LNCaP clone FGC (cell line): ENCODE results near the gene SERPINB2.

Experiments
- DNase-seq: peaks from one replicate; pipeline ENCODE4 v3.0.0-alpha.2; 2011; ENCODE audit warnings: low read depth
- H3K4me3 ChIP-seq: 2 replicates; pipeline ENCODE4 v1.5.1; 2011; ENCODE audit warnings: mild to moderate bottlenecking, low read depth, low read length, control low read depth
- CTCF ChIP-seq: IDR thresholded peaks from 2 replicates; pipeline ENCODE4 v1.5.1; 2012; ENCODE audit warnings: mild to moderate bottlenecking; ENCODE audit not compliant: control insufficient read depth, insufficient read depth; ENCODE audit errors: extremely low read depth

Gene SERPINB2

GRCh38 chr18:63871836-63872235 lies 15.7 kb upstream of the SERPINB2 start:
- no peak overlapping the region for H3K4me3 ChIP-seq
- DNase-seq = no peak
- TF ChIP-seq CTCF = no peak

GRCh38 chr18:63872586-63872985 lies 14.9 kb upstream of the SERPINB2 start:
- DNase-seq = no peak
- TF ChIP-seq CTCF = no peak
- no peak overlapping the region for H3K4me3 ChIP-seq

- no peak for TF ChIP-seq CTCF
- H3K4me3 ChIP-seq = no peak overlapping the region
- DNase-seq = no peak
Measured at GRCh38 chr18:63878343-63878742, 9.2 kb upstream of the SERPINB2 start.

GRCh38 chr18:63878925-63879324 lies 8.6 kb upstream of the SERPINB2 start:
- no peak for TF ChIP-seq CTCF
- no peak for DNase-seq
- no peak overlapping the region for H3K4me3 ChIP-seq

GRCh38 chr18:63879709-63880108 lies 7.8 kb upstream of the SERPINB2 start:
- no peak overlapping the region for H3K4me3 ChIP-seq
- DNase-seq = no peak
- no peak for TF ChIP-seq CTCF

- TF ChIP-seq CTCF = no peak
- no peak for DNase-seq
- no peak overlapping the region for H3K4me3 ChIP-seq
Measured at GRCh38 chr18:63881851-63882250, 5.7 kb upstream of the SERPINB2 start.

- H3K4me3 ChIP-seq = no peak overlapping the region
- no peak for TF ChIP-seq CTCF
- no peak for DNase-seq
Measured at GRCh38 chr18:63882333-63883141, 5.0 kb upstream of the SERPINB2 start.
